Measurements from ENCODE around the gene MRPL23.

DNA sequence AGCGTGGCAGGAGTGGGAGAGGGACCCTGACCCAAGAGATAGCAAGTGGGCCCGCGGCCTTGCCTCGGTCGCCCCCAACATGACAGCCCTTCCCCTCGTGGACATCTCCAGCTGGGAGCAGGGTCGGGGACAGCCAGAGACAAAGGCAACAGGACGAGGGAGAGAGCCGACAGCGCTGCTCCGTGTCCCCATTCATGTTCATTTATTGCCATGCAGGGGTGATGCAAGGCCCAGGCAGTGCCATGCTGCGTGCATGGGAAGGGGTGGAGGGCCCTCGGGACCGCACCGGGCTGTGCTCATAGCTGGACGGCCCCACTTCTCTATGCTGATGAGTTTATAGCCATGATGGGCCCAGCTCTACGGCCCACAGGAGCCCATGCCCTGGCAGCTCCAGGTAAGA is 12.7 kb downstream of the MRPL23 start:
- TF ChIP-seq, protein P1, sequence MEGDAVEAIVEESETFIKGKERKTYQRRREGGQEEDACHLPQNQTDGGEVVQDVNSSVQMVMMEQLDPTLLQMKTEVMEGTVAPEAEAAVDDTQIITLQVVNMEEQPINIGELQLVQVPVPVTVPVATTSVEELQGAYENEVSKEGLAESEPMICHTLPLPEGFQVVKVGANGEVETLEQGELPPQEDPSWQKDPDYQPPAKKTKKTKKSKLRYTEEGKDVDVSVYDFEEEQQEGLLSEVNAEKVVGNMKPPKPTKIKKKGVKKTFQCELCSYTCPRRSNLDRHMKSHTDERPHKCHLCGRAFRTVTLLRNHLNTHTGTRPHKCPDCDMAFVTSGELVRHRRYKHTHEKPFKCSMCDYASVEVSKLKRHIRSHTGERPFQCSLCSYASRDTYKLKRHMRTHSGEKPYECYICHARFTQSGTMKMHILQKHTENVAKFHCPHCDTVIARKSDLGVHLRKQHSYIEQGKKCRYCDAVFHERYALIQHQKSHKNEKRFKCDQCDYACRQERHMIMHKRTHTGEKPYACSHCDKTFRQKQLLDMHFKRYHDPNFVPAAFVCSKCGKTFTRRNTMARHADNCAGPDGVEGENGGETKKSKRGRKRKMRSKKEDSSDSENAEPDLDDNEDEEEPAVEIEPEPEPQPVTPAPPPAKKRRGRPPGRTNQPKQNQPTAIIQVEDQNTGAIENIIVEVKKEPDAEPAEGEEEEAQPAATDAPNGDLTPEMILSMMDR (IDR thresholded peaks at IDR 0.05), result no peak
- no peak for TF ChIP-seq POLR2A (IDR thresholded peaks at IDR 0.05)
